Mesothelial cell of epicardium (in vitro differentiated cells): ENCODE data around the gene LELP1. TPM values are rescaled to one million over a fixed set of nuclear protein-coding genes. Genes with fewer than 3 reads are reported as not detected.

Source experiments
- DNase-seq, 2 experiments: peaks; one replicate each; pipeline ENCODE4 v3.0.0; 2021; ENCODE audit warnings: low spot score in 2 of 2; ENCODE audit not compliant: unreplicated experiment in 2 of 2
- H3K27ac Mint-ChIP-seq: 2 replicates; pipeline ENCODE4 v1.8.0; 2021; ENCODE audit warnings: mixed read lengths
- H3K27me3 Mint-ChIP-seq: 2 replicates; pipeline ENCODE4 v1.8.0; 2021; ENCODE audit warnings: low read depth, mixed read lengths
- H3K36me3 Mint-ChIP-seq: 2 replicates; pipeline ENCODE4 v1.8.0; 2021; ENCODE audit warnings: mixed read lengths
- H3K4me1 Mint-ChIP-seq: 2 replicates; pipeline ENCODE4 v1.8.0; 2021; ENCODE audit warnings: mixed read lengths
- H3K4me3 Mint-ChIP-seq: 2 replicates; pipeline ENCODE4 v1.8.0; 2021; ENCODE audit warnings: mild to moderate bottlenecking, moderate library complexity, mixed read lengths
- H3K9me3 Mint-ChIP-seq: 2 replicates; pipeline ENCODE4 v1.8.0; 2021; ENCODE audit warnings: mixed read lengths
- total RNA-seq: library from RNA; stranded (reverse); gene quantifications from 3 replicates; pipeline ENCODE4 v1.2.1, GENCODE V29; 2021
- TF ChIP-seq, protein P1 (sequence below): fragments of 200-600 bp; sonication (generic); IDR thresholded peaks from one replicate; pipeline ENCODE4 v1.5.0; 2021; ENCODE audit warnings: antibody characterized with exemption; ENCODE audit not compliant: unreplicated experiment

LELP1 gene
- total RNA-seq, 1 donor from 2014 or later: not detected

DNA sequence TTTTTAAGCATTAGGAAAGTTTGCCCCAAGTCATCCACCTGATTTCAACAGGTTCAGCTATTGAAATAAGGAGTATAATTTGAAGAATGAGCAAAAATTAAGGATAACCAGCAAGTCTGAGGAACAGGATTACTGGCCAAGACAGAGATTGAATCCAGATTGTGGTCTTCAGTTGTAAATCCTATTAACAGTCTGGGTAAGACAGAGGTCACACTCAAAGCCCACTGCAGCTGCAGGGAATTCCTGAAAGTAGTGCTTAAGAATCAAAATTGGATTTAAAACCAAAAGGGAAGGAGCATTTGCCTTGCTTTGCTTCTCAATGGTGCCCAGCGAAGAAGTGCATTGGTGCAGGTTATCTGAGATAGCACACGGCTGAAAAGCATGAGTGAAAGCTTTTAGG lies 49.8 kb downstream of the LELP1 start:
- Mint-ChIP-seq H3K4me1 (no peaks in the 10 kb centered on the region), H3K27ac (no peak overlapping the region), H3K36me3 (no peaks in the 10 kb centered on the region), H3K4me3 (no peak overlapping the region), H3K27me3 (peaks cover 72% of the 10 kb centered on the region), H3K9me3 (no peaks in the 10 kb centered on the region)
- TF ChIP-seq, protein P1, sequence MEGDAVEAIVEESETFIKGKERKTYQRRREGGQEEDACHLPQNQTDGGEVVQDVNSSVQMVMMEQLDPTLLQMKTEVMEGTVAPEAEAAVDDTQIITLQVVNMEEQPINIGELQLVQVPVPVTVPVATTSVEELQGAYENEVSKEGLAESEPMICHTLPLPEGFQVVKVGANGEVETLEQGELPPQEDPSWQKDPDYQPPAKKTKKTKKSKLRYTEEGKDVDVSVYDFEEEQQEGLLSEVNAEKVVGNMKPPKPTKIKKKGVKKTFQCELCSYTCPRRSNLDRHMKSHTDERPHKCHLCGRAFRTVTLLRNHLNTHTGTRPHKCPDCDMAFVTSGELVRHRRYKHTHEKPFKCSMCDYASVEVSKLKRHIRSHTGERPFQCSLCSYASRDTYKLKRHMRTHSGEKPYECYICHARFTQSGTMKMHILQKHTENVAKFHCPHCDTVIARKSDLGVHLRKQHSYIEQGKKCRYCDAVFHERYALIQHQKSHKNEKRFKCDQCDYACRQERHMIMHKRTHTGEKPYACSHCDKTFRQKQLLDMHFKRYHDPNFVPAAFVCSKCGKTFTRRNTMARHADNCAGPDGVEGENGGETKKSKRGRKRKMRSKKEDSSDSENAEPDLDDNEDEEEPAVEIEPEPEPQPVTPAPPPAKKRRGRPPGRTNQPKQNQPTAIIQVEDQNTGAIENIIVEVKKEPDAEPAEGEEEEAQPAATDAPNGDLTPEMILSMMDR: no peak
- DNase-seq: no peak

DNA sequence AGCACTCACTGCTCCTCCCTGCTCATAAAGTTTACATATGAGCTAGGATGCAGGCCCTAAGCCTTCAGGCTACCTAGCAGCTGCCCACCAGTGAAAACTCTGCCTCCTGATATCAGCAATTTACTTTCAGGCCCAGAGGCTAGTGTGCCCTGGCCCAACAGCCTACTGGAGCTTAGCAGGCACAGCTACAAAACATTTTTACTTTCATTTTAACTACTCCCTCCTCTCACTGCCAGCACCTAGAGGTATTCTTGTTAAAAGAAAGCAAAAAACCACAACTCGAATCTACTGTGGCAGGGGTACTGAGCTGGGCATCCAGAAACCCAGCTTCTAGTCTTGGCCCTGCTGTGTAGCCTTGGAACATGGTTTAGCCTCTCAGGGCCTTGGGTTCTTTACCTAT lies 50.5 kb downstream of the LELP1 start:
- TF ChIP-seq, protein P1: no peak
- H3K27ac Mint-ChIP-seq: no peak overlapping the region
- no peaks in the 10 kb centered on the region for H3K36me3 Mint-ChIP-seq
- no peak for DNase-seq
- H3K9me3 Mint-ChIP-seq: no peaks in the 10 kb centered on the region
- peaks cover 73% of the 10 kb centered on the region for H3K27me3 Mint-ChIP-seq
- no peak overlapping the region for H3K4me3 Mint-ChIP-seq
- no peaks in the 10 kb centered on the region for H3K4me1 Mint-ChIP-seq

Other genes with a start within 250 kb of the LELP1 start
- gene SPRR4, start 232.8 kb upstream of the LELP1 start, total RNA-seq: not detected in 3 replicates
- not detected in 3 replicates for gene SPRR1A, start 219.3 kb upstream of the LELP1 start, total RNA-seq
- not detected in 3 replicates for gene SPRR3, start 201.7 kb upstream of the LELP1 start, total RNA-seq
- not detected in 3 replicates for gene SPRR1B, start 172.2 kb upstream of the LELP1 start, total RNA-seq
- not detected in 3 replicates for gene SPRR2D, start 162.3 kb upstream of the LELP1 start, total RNA-seq
- not detected in 3 replicates for gene SPRR2A, start 145.9 kb upstream of the LELP1 start, total RNA-seq
- gene SPRR2B, start 131.8 kb upstream of the LELP1 start, total RNA-seq: not detected in 3 replicates
- 1.2 to 1.9 TPM (median 1.9 TPM) in 3 replicates for gene SPRR2E, start 108.9 kb upstream of the LELP1 start, total RNA-seq
- 54.4 to 65.0 TPM (median 56.6 TPM) in 3 replicates for gene SPRR2F, start 89.9 kb upstream of the LELP1 start, total RNA-seq
- not detected in 3 replicates for gene SPRR2G, start 52.5 kb upstream of the LELP1 start, total RNA-seq
- not detected in 3 replicates for gene PRR9, start 14.2 kb downstream of the LELP1 start, total RNA-seq
- not detected in 3 replicates for gene LORICRIN, start 56.3 kb downstream of the LELP1 start, total RNA-seq
- not detected in 3 replicates for gene PGLYRP3, start 109.5 kb downstream of the LELP1 start, total RNA-seq
- 0.11 TPM in 1 of 3 replicates, not detected in the others for gene PGLYRP4, start 145.4 kb downstream of the LELP1 start, total RNA-seq
- gene S100A9, start 154.4 kb downstream of the LELP1 start, total RNA-seq: 2.0 to 4.2 TPM (median 3.5 TPM) in 3 replicates
- gene S100A12, start 172.2 kb downstream of the LELP1 start, total RNA-seq: not detected in 3 replicates
- gene S100A8, start 187.6 kb downstream of the LELP1 start, total RNA-seq: not detected in 3 replicates
- gene S100A7A, start 213.1 kb downstream of the LELP1 start, total RNA-seq: not detected in 3 replicates